Measurements from ENCODE around the gene YJU2.
"Not testable (repeated sequence)": the region's sequence is repeated elsewhere in the genome, so short reads cannot be mapped to it uniquely, and the experiment has no call there.

YJU2 gene

GRCh38 chr19:4229179-4229931 is 17.5 kb upstream of the YJU2 start, which contains the start of gene EBI3:
TSS of gene EBI3 (plus strand) at chr19:4229523. CDS start at chr19:4229551, 28 bp downstream.
- peak; percentile 55 for DNase-seq

DNA sequence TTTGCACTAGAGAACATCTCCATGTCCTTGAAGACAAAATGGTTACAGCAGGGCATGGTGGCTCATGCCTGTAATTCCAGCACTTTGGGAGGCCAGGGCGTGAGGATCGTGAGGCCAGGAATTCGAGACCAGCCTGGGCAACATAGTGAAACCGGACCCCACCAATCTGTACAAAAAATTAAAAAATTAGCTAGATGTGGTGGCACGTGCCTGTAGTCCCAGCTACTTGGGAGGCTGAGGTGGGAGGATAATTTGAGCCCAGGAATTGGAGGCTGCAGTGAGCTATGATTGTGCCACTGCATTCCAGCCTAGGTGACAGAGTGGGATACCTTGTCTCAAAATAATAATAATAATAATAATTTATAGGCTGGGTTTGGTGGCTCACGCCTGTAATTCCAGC is 16.6 kb upstream of the YJU2 start:
- not testable (repeated sequence) for DNase-seq

- DNase-seq: not testable (repeated sequence)
Measured at GRCh38 chr19:4231521-4231920, 15.4 kb upstream of the YJU2 start.

DNA sequence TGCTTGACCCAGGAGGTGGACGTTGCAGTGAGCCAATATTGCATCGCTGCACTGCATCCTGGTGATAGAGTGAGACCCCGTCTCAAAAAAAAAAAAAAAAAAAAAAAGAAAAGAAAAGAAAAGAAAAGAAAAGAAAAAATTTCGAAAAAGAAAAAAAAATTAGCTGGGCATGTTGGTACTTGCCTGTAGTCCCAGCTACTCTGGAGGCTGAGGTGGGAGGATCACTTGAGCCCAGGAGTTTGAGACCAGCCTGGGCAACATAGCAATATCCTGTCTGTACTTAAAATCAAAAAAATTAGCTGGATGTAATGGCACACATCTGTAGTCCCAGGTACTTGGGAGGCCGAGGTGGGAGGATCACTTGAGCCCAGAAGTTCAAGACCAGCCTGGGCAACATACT is 14.7 kb upstream of the YJU2 start:
- not testable (repeated sequence) for DNase-seq

- DNase-seq: no peak
Measured at GRCh38 chr19:4232614-4233281, 14.1 kb upstream of the YJU2 start.

GRCh38 chr19:4233282-4233853 is 13.5 kb upstream of the YJU2 start:
- DNase-seq: peak; percentile 90

GRCh38 chr19:4234142-4234861 is 12.6 kb upstream of the YJU2 start:
- no peak for DNase-seq

DNA sequence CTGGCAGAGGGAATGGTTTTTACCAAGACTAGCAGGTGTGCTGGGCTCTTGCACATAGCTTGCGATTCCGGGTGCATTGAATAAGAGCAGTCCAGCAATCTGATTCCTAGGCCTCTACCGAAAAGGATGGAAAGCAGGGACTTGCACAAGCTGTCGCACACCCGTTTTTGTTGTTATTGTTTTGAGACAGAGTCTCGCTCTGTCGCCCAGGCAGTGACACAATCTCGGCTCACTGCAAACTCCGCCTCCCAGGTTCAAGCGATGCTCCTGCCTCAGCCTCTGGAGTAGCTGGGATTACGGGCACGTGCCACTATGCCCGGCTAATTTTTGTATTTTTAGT is 12.0 kb upstream of the YJU2 start:
- no peak for DNase-seq

- DNase-seq: not testable (repeated sequence)
Measured at GRCh38 chr19:4237510-4237909, 9.4 kb upstream of the YJU2 start.

- DNase-seq: no peak
Measured at GRCh38 chr19:4238831-4239230, 8.0 kb upstream of the YJU2 start.

- no peak for DNase-seq
Measured at GRCh38 chr19:4241824-4242430, 5.0 kb upstream of the YJU2 start.

GRCh38 chr19:4245938-4246337 is 942 bp upstream of the YJU2 start:
- DNase-seq: not testable (repeated sequence)

GRCh38 chr19:4256563-4256962 is 9.7 kb downstream of the YJU2 start:
- DNase-seq: no peak

GRCh38 chr19:4257025-4257424 is 10.1 kb downstream of the YJU2 start:
- no peak for DNase-seq

- DNase-seq: no peak
Measured at GRCh38 chr19:4258181-4258580, 11.3 kb downstream of the YJU2 start.

DNA sequence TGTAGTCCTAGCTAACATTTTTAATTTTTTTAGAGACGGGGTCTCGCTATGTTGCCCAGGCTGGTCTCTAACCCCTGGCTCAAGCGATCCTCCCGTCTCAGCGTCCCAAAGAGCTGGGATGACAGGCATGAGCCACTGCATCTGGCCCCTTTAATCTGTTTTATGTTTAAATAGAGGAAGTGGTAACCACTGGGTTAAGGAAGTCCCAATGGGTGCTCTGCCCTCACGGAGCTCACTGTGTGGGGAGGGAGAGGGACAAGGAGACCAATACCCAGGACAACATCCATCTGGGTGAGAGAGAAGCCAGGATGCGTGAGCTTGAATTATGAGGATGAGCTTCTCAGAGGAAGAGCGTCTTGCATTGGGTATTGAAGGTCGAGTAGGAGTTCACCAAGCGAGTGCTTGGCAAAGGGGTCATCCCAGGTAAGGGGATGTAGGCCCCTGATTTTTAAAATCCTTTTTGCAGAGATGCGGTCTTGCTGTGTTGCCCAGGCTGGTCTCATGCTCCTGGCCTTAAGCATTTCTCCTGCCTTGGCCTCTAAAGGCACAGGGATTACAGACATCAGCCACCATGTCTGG is 13.8 kb downstream of the YJU2 start:
- DNase-seq: no peak

- DNase-seq: no peak
Measured at GRCh38 chr19:4264812-4265211, 17.9 kb downstream of the YJU2 start.

- DNase-seq: no peak
Measured at GRCh38 chr19:4266253-4267000, 19.5 kb downstream of the YJU2 start.

DNA sequence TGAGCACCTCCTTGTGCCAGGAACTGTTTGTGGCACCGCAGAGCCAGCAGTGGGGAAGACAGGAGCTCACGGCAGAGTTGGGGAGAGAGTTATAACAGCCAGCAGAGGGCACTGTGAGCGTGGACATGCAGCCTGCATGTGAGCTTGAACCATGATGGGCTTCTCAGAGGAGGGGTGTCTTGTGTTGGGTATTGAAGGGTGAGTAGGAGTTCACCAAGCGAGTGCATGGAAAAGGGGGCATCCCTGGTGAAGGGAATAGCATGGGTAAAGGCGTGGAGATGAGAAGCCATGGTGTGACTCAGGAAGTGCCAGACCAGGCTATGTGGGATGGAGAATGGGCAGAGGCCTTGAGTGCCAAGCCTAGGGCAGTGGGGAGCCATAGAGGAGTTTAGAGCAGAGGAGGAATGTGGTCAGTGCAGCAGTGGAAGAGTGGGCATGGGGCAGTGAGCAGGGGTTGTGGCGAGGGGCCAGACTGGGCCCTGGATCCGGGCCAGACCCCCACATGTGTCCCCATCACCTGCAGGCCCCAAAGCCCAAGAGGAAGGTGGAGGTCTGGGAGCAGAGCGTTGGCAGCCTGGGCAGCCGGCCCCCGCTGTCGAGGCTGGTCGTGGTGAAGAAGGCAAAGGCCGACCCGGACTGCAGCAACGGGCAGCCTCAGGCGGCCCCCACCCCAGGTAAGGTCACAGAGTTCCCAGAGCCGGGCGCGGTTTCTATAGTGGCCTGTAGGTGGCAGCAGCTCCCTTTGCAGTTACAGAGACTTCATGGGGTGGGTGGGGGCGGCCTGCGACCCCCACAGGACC is 20.4 kb downstream of the YJU2 start:
- DNase-seq: peak; percentile 67

GRCh38 chr19:4267901-4268815 is 21.3 kb downstream of the YJU2 start:
- no peak for DNase-seq
